Glutamatergic neuron (in vitro differentiated cells): ENCODE results near the gene PRSS22. TPM values are rescaled to one million over a fixed set of nuclear protein-coding genes. Genes with fewer than 3 reads are reported as not detected.
A peak's percentile ranks its signal among the peaks of the same experiment; 100 is the strongest.

Experiments
- DNase-seq: peaks from one replicate; pipeline ENCODE4 v3.0.0; 2022
- H3K27ac Mint-ChIP-seq: one replicate; pipeline ENCODE4 v1.8.0; 2020; ENCODE audit warnings: mild to moderate bottlenecking, mixed read lengths, inconsistent platforms; ENCODE audit not compliant: unreplicated experiment
- H3K27me3 Mint-ChIP-seq: one replicate; pipeline ENCODE4 v1.8.0; 2020; ENCODE audit warnings: mild to moderate bottlenecking, moderate library complexity, mixed read lengths, inconsistent platforms; ENCODE audit not compliant: unreplicated experiment
- H3K36me3 Mint-ChIP-seq: one replicate; pipeline ENCODE4 v1.8.0; 2020; ENCODE audit warnings: mild to moderate bottlenecking, mixed read lengths, inconsistent platforms; ENCODE audit not compliant: unreplicated experiment
- H3K4me1 Mint-ChIP-seq: one replicate; pipeline ENCODE4 v1.8.0; 2020; ENCODE audit warnings: mild to moderate bottlenecking, low read depth, mixed read lengths, inconsistent platforms; ENCODE audit not compliant: unreplicated experiment
- H3K4me3 Mint-ChIP-seq: one replicate; pipeline ENCODE4 v1.8.0; 2020; ENCODE audit warnings: mild to moderate bottlenecking, mixed read lengths, inconsistent platforms; ENCODE audit not compliant: unreplicated experiment
- H3K9me3 Mint-ChIP-seq: one replicate; pipeline ENCODE4 v1.8.0; 2020; ENCODE audit warnings: mild to moderate bottlenecking, moderate library complexity, mixed read lengths, inconsistent platforms; ENCODE audit not compliant: unreplicated experiment
- CTCF ChIP-seq: fragments of 200-600 bp; sonication (generic); IDR thresholded peaks from one replicate; pipeline ENCODE4 v1.5.0; 2021; ENCODE audit not compliant: partially characterized antibody, unreplicated experiment
- total RNA-seq: library from RNA; stranded (reverse); fragmentation: NEBNext Ultra II Directional; extraction: Animal tissue kit (Norgen Biotek cat#: 25700); gene quantifications from one replicate; pipeline ENCODE4 v1.2.1, GENCODE V29; 2021; ENCODE audit not compliant: unreplicated experiment

Gene PRSS22
- total RNA-seq, 1 donor from 2014 or later: not detected

GRCh38 chr16:2839650-2840450, 18.1 kb downstream of the PRSS22 start:
- Mint-ChIP-seq H3K9me3 (no peaks in the 10 kb centered on the region), H3K27ac (no peak overlapping the region)

GRCh38 chr16:2838928-2839327, 19.0 kb downstream of the PRSS22 start:
- Mint-ChIP-seq H3K27me3 (peaks cover 2% of the 10 kb centered on the region), H3K36me3 (no peaks in the 10 kb centered on the region), H3K27ac (no peak overlapping the region), H3K4me1 (no peaks in the 10 kb centered on the region), H3K9me3 (no peaks in the 10 kb centered on the region), H3K4me3 (no peak overlapping the region)
- TF ChIP-seq CTCF: peak; percentile 70
- DNase-seq: peak; percentile 81

More at GRCh38 chr16:2839650-2840450, 18.1 kb downstream of the PRSS22 start:
- DNase-seq: no peak
- no peak overlapping the region for H3K4me3 Mint-ChIP-seq
- H3K27me3 Mint-ChIP-seq: peaks cover 2% of the 10 kb centered on the region
- no peaks in the 10 kb centered on the region for H3K36me3 Mint-ChIP-seq
- no peak for TF ChIP-seq CTCF
- H3K4me1 Mint-ChIP-seq: no peaks in the 10 kb centered on the region

GRCh38 chr16:2836646-2837508, 21.1 kb downstream of the PRSS22 start:
- Mint-ChIP-seq H3K9me3 (no peaks in the 10 kb centered on the region), H3K36me3 (no peaks in the 10 kb centered on the region), H3K27ac (no peak overlapping the region), H3K4me1 (no peaks in the 10 kb centered on the region), H3K4me3 (no peak overlapping the region), H3K27me3 (peaks cover 2% of the 10 kb centered on the region)
- no peak for TF ChIP-seq CTCF
- DNase-seq: no peak

- TF ChIP-seq CTCF: no peak
- no peaks in the 10 kb centered on the region for H3K9me3 Mint-ChIP-seq
- H3K27me3 Mint-ChIP-seq: peaks cover 2% of the 10 kb centered on the region
- H3K4me1 Mint-ChIP-seq: no peaks in the 10 kb centered on the region
- no peak overlapping the region for H3K27ac Mint-ChIP-seq
- no peaks in the 10 kb centered on the region for H3K36me3 Mint-ChIP-seq
- H3K4me3 Mint-ChIP-seq: no peak overlapping the region
- no peak for DNase-seq
Observed at GRCh38 chr16:2835638-2836493, 22.1 kb downstream of the PRSS22 start.
